Ureter (tissue), 1 donor: ENCODE measurements around the gene AKIRIN2. TPM values are rescaled to one million over a fixed set of nuclear protein-coding genes. Genes with fewer than 3 reads are reported as not detected.
"Not testable (repeated sequence)": the region's sequence is repeated elsewhere in the genome, so short reads cannot be mapped to it uniquely, and the experiment has no call there.

Experiments
- DNase-seq: peaks from one replicate; pipeline ENCODE4 v3.0.0-alpha.2; 2020; ENCODE audit warnings: low spot score
- total RNA-seq: library from RNA; stranded (reverse); gene quantifications from one replicate; pipeline ENCODE4 v1.2.4, GENCODE V29; 2023
- donor health status: DM: yes; HTN: yes; CAD: no.

AKIRIN2 gene
- total RNA-seq, 1 donor from 2014 or later = 38.5 TPM

GRCh38 chr6:87687893-87688292 is 14.1 kb downstream of the AKIRIN2 start:
- DNase-seq = not testable (repeated sequence)

- DNase-seq = no peak
Observed at GRCh38 chr6:87687296-87687695, 14.7 kb downstream of the AKIRIN2 start.

- not testable (repeated sequence) for DNase-seq
Observed at GRCh38 chr6:87686636-87687205, 15.3 kb downstream of the AKIRIN2 start.

- DNase-seq = no peak
Observed at GRCh38 chr6:87684895-87685654, 17.0 kb downstream of the AKIRIN2 start.

- DNase-seq = no peak
Observed at GRCh38 chr6:87683890-87684289, 18.1 kb downstream of the AKIRIN2 start.

GRCh38 chr6:87682310-87682709 is 19.7 kb downstream of the AKIRIN2 start:
- DNase-seq = no peak

GRCh38 chr6:87675004-87675681 is 26.9 kb downstream of the AKIRIN2 start:
- no peak for DNase-seq

- DNase-seq = no peak
Observed at GRCh38 chr6:87674290-87674689, 27.7 kb downstream of the AKIRIN2 start.

- DNase-seq = no peak
Observed at GRCh38 chr6:87673237-87673636, 28.8 kb downstream of the AKIRIN2 start.

GRCh38 chr6:87672641-87673040 is 29.4 kb downstream of the AKIRIN2 start:
- DNase-seq = no peak

GRCh38 chr6:87671555-87672029 is 30.4 kb downstream of the AKIRIN2 start:
- DNase-seq = no peak

GRCh38 chr6:87670707-87671106 is 31.3 kb downstream of the AKIRIN2 start:
- DNase-seq = no peak

- no peak for DNase-seq
Observed at GRCh38 chr6:87669051-87669450, 33.0 kb downstream of the AKIRIN2 start.

- DNase-seq = no peak
Observed at GRCh38 chr6:87668013-87668412, 34.0 kb downstream of the AKIRIN2 start.

- no peak for DNase-seq
Observed at GRCh38 chr6:87667032-87667431, 35.0 kb downstream of the AKIRIN2 start.

GRCh38 chr6:87664921-87665485 is 37.0 kb downstream of the AKIRIN2 start:
- no peak for DNase-seq

- DNase-seq = no peak
Observed at GRCh38 chr6:87663434-87663833, 38.6 kb downstream of the AKIRIN2 start.

GRCh38 chr6:87661503-87661902 is 40.5 kb downstream of the AKIRIN2 start:
- DNase-seq = no peak

GRCh38 chr6:87661016-87661415 is 41.0 kb downstream of the AKIRIN2 start:
- DNase-seq = no peak

GRCh38 chr6:87660226-87660911 is 41.7 kb downstream of the AKIRIN2 start:
- DNase-seq = no peak

GRCh38 chr6:87658516-87658915 is 43.5 kb downstream of the AKIRIN2 start:
- DNase-seq = no peak

- no peak for DNase-seq
Observed at GRCh38 chr6:87656857-87657256, 45.2 kb downstream of the AKIRIN2 start.
